Measurements from ENCODE around the gene ACBD4. TPM values are rescaled to one million over a fixed set of nuclear protein-coding genes. Genes with fewer than 3 reads are reported as not detected.

ACBD4 gene
- total RNA-seq, 1 donor from 2014 or later = 3.9 TPM

DNA sequence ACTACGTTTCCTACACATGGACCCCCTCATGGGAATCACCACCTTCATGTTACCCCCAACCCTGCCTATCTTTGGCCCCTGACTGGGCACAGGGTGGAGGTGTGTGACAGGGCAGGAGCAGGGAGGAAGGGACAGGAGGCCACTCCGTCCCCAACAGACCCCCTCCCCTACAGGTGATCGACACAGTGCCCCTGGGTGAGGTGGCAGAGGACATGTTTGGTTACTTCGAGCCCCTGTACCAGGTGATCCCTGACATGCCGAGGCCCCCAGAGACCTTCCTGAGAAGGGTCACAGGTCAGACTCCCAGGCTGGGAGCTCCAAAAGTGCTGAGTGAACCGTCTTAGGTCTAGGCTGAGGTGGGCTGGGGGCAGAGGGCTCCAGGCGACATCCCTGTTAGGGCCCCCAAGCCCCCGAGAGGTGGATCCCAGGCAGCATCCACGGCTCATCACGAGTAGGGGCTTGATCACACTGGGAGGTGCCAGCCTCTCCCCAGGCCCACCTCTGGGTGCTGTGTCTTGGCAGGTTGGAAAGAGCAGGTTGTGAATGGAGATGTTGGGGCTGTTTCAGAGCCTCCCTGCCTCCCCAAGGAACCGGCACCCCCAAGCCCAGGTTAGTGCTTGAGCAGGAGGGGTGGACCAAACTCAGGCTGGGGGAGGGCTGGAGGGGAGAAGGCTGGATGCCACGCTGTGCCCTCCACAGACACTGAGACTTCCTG is 1.5 kb downstream of the ACBD4 start:
- H3K27me3 ChIP-seq (ENCODE audit: insufficient read depth, low read length) = no peaks in the 10 kb centered on the region
- Mint-ChIP-seq H3K27ac (ENCODE audit: unreplicated experiment) (no peak overlapping the region), H3K36me3 (ENCODE audit: low read depth, unreplicated experiment) (peaks cover 2% of the 10 kb centered on the region), H3K27me3 (ENCODE audit: low read depth, unreplicated experiment) (no peaks in the 10 kb centered on the region), H3K9me3 (ENCODE audit: unreplicated experiment) (no peaks in the 10 kb centered on the region), H3K4me1 (ENCODE audit: low read depth, unreplicated experiment) (no peaks in the 10 kb centered on the region), H3K4me3 (ENCODE audit: unreplicated experiment) (no peak overlapping the region)
- no peak overlapping the region for H3K4me2 ChIP-seq (ENCODE audit: low read length)
- H3K27ac ChIP-seq (ENCODE audit: low read depth, low read length) = no peak overlapping the region
- no peak overlapping the region for H3K9ac ChIP-seq (ENCODE audit: low read length)
- H4K20me1 ChIP-seq (ENCODE audit: insufficient read depth, low read length) = no peaks in the 10 kb centered on the region
- TF ChIP-seq CTCF (IDR thresholded peaks at IDR 0.05; ENCODE audit: insufficient read depth, low read depth, low read length) (no peak), EZH2 (IDR thresholded peaks at IDR 0.05; ENCODE audit: insufficient read depth, low read length) (no peak)
- H3K4me3 ChIP-seq (ENCODE audit: insufficient read depth, low read depth, low read length) = no peak overlapping the region
- no peaks in the 10 kb centered on the region for H3K9me3 ChIP-seq (ENCODE audit: insufficient read depth, low read depth, low read length)
- no peak for FAIRE-seq
- no peaks in the 10 kb centered on the region for H3K36me3 ChIP-seq (ENCODE audit: insufficient read depth, low read length)
- H2AFZ ChIP-seq (ENCODE audit: low read depth, low read length) = no peak overlapping the region
- no peak for DNase-seq (ENCODE audit: low read depth)
- peaks cover 2% of the 10 kb centered on the region for H3K79me2 ChIP-seq (ENCODE audit: insufficient read depth, low read length)
- peaks cover 3% of the 10 kb centered on the region for H3K4me1 ChIP-seq (ENCODE audit: insufficient read depth, low read length)

GRCh38 chr17:45137561-45138305 is 2.2 kb downstream of the ACBD4 start:
- Mint-ChIP-seq H3K9me3 (ENCODE audit: unreplicated experiment) (no peaks in the 10 kb centered on the region), H3K4me1 (ENCODE audit: low read depth, unreplicated experiment) (no peaks in the 10 kb centered on the region), H3K36me3 (ENCODE audit: low read depth, unreplicated experiment) (peaks cover 2% of the 10 kb centered on the region), H3K4me3 (ENCODE audit: unreplicated experiment) (no peak overlapping the region), H3K27me3 (ENCODE audit: low read depth, unreplicated experiment) (no peaks in the 10 kb centered on the region), H3K27ac (ENCODE audit: unreplicated experiment) (no peak overlapping the region)
- Histone ChIP-seq H3K36me3 (ENCODE audit: insufficient read depth, low read length) (no peaks in the 10 kb centered on the region), H3K27ac (ENCODE audit: low read depth, low read length) (no peak overlapping the region), H4K20me1 (ENCODE audit: insufficient read depth, low read length) (no peaks in the 10 kb centered on the region), H2AFZ (ENCODE audit: low read depth, low read length) (no peak overlapping the region), H3K9ac (ENCODE audit: low read length) (no peak overlapping the region), H3K27me3 (ENCODE audit: insufficient read depth, low read length) (no peaks in the 10 kb centered on the region), H3K4me2 (ENCODE audit: low read length) (no peak overlapping the region), H3K79me2 (ENCODE audit: insufficient read depth, low read length) (no peaks in the 10 kb centered on the region), H3K9me3 (ENCODE audit: insufficient read depth, low read depth, low read length) (no peaks in the 10 kb centered on the region), H3K4me1 (ENCODE audit: insufficient read depth, low read length) (peaks cover 3% of the 10 kb centered on the region), H3K4me3 (ENCODE audit: insufficient read depth, low read depth, low read length) (no peak overlapping the region)
- FAIRE-seq = no peak
- TF ChIP-seq EZH2 (IDR thresholded peaks at IDR 0.05; ENCODE audit: insufficient read depth, low read length) (no peak), CTCF (IDR thresholded peaks at IDR 0.05; ENCODE audit: insufficient read depth, low read depth, low read length) (no peak)
- no peak for DNase-seq (ENCODE audit: low read depth)
